ENCODE results near the gene MEIS2. TPM values are rescaled to one million over a fixed set of nuclear protein-coding genes. Genes with fewer than 3 reads are reported as not detected.

The MEIS2 gene
- polyA plus RNA-seq, 2 of the 4 experiments (the other 2 are of a cell fraction), result 7.3 to 11.1 TPM

DNA sequence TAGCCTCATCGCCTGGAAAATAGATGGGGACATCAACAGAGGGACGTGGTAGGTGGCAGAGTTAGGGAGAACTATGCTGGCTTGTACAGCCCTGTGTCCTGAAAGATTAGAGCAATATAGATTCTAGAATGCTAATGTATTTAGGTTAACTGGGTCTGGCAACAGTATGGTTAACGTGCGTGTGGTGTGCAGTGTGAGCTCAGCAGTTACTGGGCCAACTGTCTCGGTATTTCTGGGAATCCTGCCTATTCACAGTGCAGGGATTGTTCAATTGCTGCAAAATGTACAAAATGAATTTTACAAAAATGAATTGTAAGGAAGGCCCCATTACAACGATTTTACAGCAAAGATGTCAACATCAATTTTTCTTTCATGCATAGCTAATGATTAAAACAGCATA lies 20.6 kb downstream of the MEIS2 start:
- FAIRE-seq, result no peak
- ChIA-PET POLR2A (no interaction called here), CTCF (no interaction called here)
- no peak for DNase-seq (ENCODE audit: low read depth in 1 of 2, low spot score in 1 of 2)
- TF ChIP-seq, protein P1, sequence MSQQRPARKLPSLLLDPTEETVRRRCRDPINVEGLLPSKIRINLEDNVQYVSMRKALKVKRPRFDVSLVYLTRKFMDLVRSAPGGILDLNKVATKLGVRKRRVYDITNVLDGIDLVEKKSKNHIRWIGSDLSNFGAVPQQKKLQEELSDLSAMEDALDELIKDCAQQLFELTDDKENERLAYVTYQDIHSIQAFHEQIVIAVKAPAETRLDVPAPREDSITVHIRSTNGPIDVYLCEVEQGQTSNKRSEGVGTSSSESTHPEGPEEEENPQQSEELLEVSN (IDR thresholded peaks at IDR 0.05; ENCODE audit: borderline replicate concordance, low read depth), result no peak
- TF ChIP-seq, protein P2, sequence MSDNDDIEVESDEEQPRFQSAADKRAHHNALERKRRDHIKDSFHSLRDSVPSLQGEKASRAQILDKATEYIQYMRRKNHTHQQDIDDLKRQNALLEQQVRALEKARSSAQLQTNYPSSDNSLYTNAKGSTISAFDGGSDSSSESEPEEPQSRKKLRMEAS (IDR thresholded peaks at IDR 0.05), result no peak
- TF ChIP-seq HOXB5 (CRISPR knock-in tag; IDR thresholded peaks at IDR 0.05), result no peak
- TF ChIP-seq RFX5 (IDR thresholded peaks at IDR 0.05), result no peak
- no peak for TF ChIP-seq CBX2 (IDR thresholded peaks at IDR 0.05; ENCODE audit: borderline replicate concordance, low read depth)
- TF ChIP-seq CTCF (IDR thresholded peaks at IDR 0.05), result no peak
- TF ChIP-seq BCL3 (IDR thresholded peaks at IDR 0.05), result no peak
- no peak for TF ChIP-seq CHD2 (IDR thresholded peaks at IDR 0.05; ENCODE audit: low read length, partially characterized antibody)
- Histone ChIP-seq H3K4me2 (no peak overlapping the region), H3K9me3 (no peaks in the 10 kb centered on the region), H3K4me1 (no peaks in the 10 kb centered on the region), H3K4me3 (no peak overlapping the region), H3K27ac (no peak overlapping the region)
- no peak for ATAC-seq
- WGBS (ENCODE audit: missing lambda C conversion rate), result 81% methylated on average over 6 of the region's 6 CpGs

- TF ChIP-seq JUNB (IDR thresholded peaks at IDR 0.05), result no peak
- no peak for TF ChIP-seq KDM5A (IDR thresholded peaks at IDR 0.05)
- no peak for TF ChIP-seq KDM1A (IDR thresholded peaks at IDR 0.05; ENCODE audit: low read depth)
- TF ChIP-seq ELK1 (IDR thresholded peaks at IDR 0.05; ENCODE audit: low read depth, low read length), result no peak
- no peak for TF ChIP-seq EHMT2 (IDR thresholded peaks at IDR 0.05; ENCODE audit: low read depth)
- TF ChIP-seq ZFP36 (IDR thresholded peaks at IDR 0.05; ENCODE audit: borderline replicate concordance, partially characterized antibody), result no peak
- TF ChIP-seq ZNF302 (CRISPR knock-in tag; IDR thresholded peaks at IDR 0.05), result no peak
- FAIRE-seq, result no peak
- no peak for DNase-seq (ENCODE audit: low read depth in 1 of 2, low spot score in 1 of 2)
- Histone ChIP-seq H3K4me2 (no peak overlapping the region), H3K4me3 (no peak overlapping the region), H3K27ac (no peak overlapping the region), H3K4me1 (no peaks in the 10 kb centered on the region), H3K9me3 (no peaks in the 10 kb centered on the region)
- POLR2A ChIA-PET, result no interaction called here
- 74% methylated on average over 1 of the region's 1 CpG for WGBS (ENCODE audit: missing lambda C conversion rate)
- CTCF ChIA-PET, result no interaction called here
- no peak for ATAC-seq
Measured at GRCh38 chr15:37078566-37078965, 21.8 kb downstream of the MEIS2 start.

- Histone ChIP-seq H3K4me2 (no peak overlapping the region), H3K9me3 (no peaks in the 10 kb centered on the region), H3K27ac (no peak overlapping the region), H3K4me3 (no peak overlapping the region), H3K4me1 (no peaks in the 10 kb centered on the region)
- no peak for FAIRE-seq
- DNase-seq (ENCODE audit: low read depth in 1 of 2, low spot score in 1 of 2), result no peak
- ChIA-PET POLR2A (no interaction called here), CTCF (no interaction called here)
- WGBS (ENCODE audit: missing lambda C conversion rate), result 88% methylated on average over 10 of the region's 11 CpGs
- TF ChIP-seq MAZ (IDR thresholded peaks at IDR 0.05; ENCODE audit: borderline replicate concordance, low read depth, low read length) (no peak), RNF2 (IDR thresholded peaks at IDR 0.05; ENCODE audit: borderline replicate concordance, low read depth) (no peak), KDM5A (IDR thresholded peaks at IDR 0.05) (no peak), TP53 (CRISPR knock-in tag; IDR thresholded peaks at IDR 0.05) (no peak)
- TF ChIP-seq, protein P3, sequence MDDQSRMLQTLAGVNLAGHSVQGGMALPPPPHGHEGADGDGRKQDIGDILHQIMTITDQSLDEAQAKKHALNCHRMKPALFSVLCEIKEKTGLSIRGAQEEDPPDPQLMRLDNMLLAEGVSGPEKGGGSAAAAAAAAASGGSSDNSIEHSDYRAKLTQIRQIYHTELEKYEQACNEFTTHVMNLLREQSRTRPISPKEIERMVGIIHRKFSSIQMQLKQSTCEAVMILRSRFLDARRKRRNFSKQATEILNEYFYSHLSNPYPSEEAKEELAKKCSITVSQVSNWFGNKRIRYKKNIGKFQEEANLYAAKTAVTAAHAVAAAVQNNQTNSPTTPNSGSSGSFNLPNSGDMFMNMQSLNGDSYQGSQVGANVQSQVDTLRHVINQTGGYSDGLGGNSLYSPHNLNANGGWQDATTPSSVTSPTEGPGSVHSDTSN (IDR thresholded peaks at IDR 0.05), result no peak
- ATAC-seq, result no peak
Measured at GRCh38 chr15:37077623-37078351, 22.6 kb downstream of the MEIS2 start.
